Large intestine (tissue), 3 donors: ENCODE results near the gene SLC29A2. TPM values are rescaled to one million over a fixed set of nuclear protein-coding genes. Genes with fewer than 3 reads are reported as not detected.

Experiments
- DNase-seq, 2 donors: peaks; one replicate each; pipeline versions ENCODE4 v3.0.0 to v3.0.0-alpha.2; 2013
- H3K27ac ChIP-seq: one replicate; pipeline ENCODE4 v1.5.1; 2013; ENCODE audit warnings: low read length
- H3K27me3 ChIP-seq: 2 replicates; pipeline ENCODE4 v1.6.1; 2013; ENCODE audit warnings: low read length; ENCODE audit not compliant: control insufficient read depth, insufficient read depth
- H3K36me3 ChIP-seq: 2 replicates; pipeline ENCODE4 v1.6.1; 2013; ENCODE audit warnings: low read length; ENCODE audit not compliant: control insufficient read depth, insufficient read depth
- H3K4me1 ChIP-seq: one replicate; pipeline ENCODE4 v1.6.1; 2013; ENCODE audit warnings: low read length; ENCODE audit not compliant: control insufficient read depth, insufficient read depth
- H3K4me3 ChIP-seq: one replicate; pipeline ENCODE4 v1.5.1; 2013; ENCODE audit warnings: low read length
- H3K9me3 ChIP-seq: one replicate; pipeline ENCODE4 v1.6.1; 2013; ENCODE audit warnings: mild to moderate bottlenecking, low read depth, low read length, moderate library complexity; ENCODE audit not compliant: control insufficient read depth
- WGBS: methylation state at CpG from one replicate; pipeline ENCODE4 v1.1.5; 2013; ENCODE audit warnings: low lambda C conversion rate; ENCODE audit not compliant: insufficient coverage; 5-methylcytosine and 5-hydroxymethylcytosine counted together
- polyA plus RNA-seq: library from polyadenylated mRNA; unstranded; fragments of 120-200 nt; gene quantifications from one replicate; pipeline ENCODE4 v1.2.1, GENCODE V29; 2013

The SLC29A2 gene
- polyA plus RNA-seq, 1 donor: 13.2 TPM

- WGBS: no CpG with 5 or more reads among the region's 19 CpGs
- no peak for DNase-seq
- H3K4me1 ChIP-seq: peaks cover 18% of the 10 kb centered on the region
- H3K9me3 ChIP-seq: no peaks in the 10 kb centered on the region
- peaks cover 34% of the 10 kb centered on the region for H3K36me3 ChIP-seq
- H3K4me3 ChIP-seq: no peak overlapping the region
- H3K27me3 ChIP-seq: no peaks in the 10 kb centered on the region
- no peak overlapping the region for H3K27ac ChIP-seq
Measured at GRCh38 chr11:66333220-66333877, 38.2 kb downstream of the SLC29A2 start.

- H3K27me3 ChIP-seq: no peaks in the 10 kb centered on the region
- peaks cover 23% of the 10 kb centered on the region for H3K4me1 ChIP-seq
- no peak overlapping the region for H3K4me3 ChIP-seq
- H3K27ac ChIP-seq: no peak overlapping the region
- H3K9me3 ChIP-seq: no peaks in the 10 kb centered on the region
- no peak for DNase-seq
- WGBS: no CpG with 5 or more reads among the region's 18 CpGs
- H3K36me3 ChIP-seq: peaks cover 27% of the 10 kb centered on the region
Measured at GRCh38 chr11:66332371-66333219, 39.0 kb downstream of the SLC29A2 start.

DNA sequence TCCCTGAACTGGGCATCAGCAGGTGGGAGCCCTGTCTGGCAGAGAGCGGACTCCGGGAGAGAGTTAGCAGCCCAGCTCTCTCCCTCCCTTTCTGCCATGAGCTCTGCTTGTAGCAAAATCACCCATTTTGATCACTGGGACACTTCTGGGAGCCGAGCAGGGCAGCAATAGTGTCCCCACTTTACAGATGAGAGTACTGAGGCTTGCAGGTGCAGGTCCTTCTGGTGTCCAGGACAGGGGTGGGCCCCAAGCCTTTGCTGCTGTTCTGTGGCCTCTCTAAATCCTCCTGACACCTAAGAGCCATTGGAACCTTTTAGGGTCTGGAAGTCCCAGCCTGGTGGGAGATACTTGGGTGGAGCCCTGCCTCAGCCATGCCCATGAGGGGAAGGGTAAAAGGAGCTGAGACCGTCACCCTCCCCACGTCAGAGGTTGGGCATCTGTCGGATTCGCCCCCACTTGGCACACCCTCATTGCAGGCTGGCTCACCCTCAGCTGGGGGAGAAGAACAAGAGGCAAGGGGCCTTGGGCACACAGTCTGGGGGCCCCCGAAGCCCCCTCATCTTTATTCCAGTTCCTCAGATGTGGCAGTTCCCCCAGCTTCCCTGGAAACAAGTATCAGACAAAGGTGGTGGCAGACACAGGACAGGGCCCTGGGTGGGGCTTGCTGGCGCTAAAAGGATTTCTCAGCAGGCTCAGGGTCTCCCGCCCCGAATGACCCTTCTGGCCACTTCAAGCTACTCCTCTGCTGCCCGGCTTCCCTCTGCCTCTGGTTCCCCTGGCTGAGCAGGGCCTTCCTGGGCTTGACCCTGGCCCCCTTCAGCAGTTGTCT lies 39.8 kb downstream of the SLC29A2 start:
- Histone ChIP-seq H3K9me3 (no peaks in the 10 kb centered on the region), H3K4me1 (peaks cover 28% of the 10 kb centered on the region), H3K36me3 (peaks cover 21% of the 10 kb centered on the region), H3K4me3 (no peak overlapping the region), H3K27ac (no peak overlapping the region), H3K27me3 (no peaks in the 10 kb centered on the region)
- no peak for DNase-seq
- WGBS: no CpG with 5 or more reads among the region's 12 CpGs

- Histone ChIP-seq H3K27me3 (no peaks in the 10 kb centered on the region), H3K4me1 (peaks cover 28% of the 10 kb centered on the region), H3K27ac (no peak overlapping the region), H3K4me3 (no peak overlapping the region), H3K36me3 (peaks cover 21% of the 10 kb centered on the region), H3K9me3 (no peaks in the 10 kb centered on the region)
- no CpG with 5 or more reads among the region's 10 CpGs for WGBS
- DNase-seq: no peak
Measured at GRCh38 chr11:66330931-66331330, 40.6 kb downstream of the SLC29A2 start.

- WGBS: no CpG with 5 or more reads among the region's 3 CpGs
- Histone ChIP-seq H3K4me1 (peaks cover 21% of the 10 kb centered on the region), H3K9me3 (no peaks in the 10 kb centered on the region), H3K4me3 (no peak overlapping the region), H3K36me3 (peaks cover 21% of the 10 kb centered on the region), H3K27ac (no peak overlapping the region), H3K27me3 (no peaks in the 10 kb centered on the region)
- DNase-seq: no peak
Measured at GRCh38 chr11:66329165-66329673, 42.3 kb downstream of the SLC29A2 start.

GRCh38 chr11:66328302-66329144 lies 43.0 kb downstream of the SLC29A2 start:
- Histone ChIP-seq H3K36me3 (peaks cover 18% of the 10 kb centered on the region), H3K4me3 (peak overlapping the region; percentile 6), H3K9me3 (no peaks in the 10 kb centered on the region), H3K27me3 (no peaks in the 10 kb centered on the region), H3K27ac (no peak overlapping the region), H3K4me1 (peaks cover 21% of the 10 kb centered on the region)
- WGBS: 100% methylated on average over 1 of the region's 19 CpGs
- peak; percentile 73 to 75 for DNase-seq

DNA sequence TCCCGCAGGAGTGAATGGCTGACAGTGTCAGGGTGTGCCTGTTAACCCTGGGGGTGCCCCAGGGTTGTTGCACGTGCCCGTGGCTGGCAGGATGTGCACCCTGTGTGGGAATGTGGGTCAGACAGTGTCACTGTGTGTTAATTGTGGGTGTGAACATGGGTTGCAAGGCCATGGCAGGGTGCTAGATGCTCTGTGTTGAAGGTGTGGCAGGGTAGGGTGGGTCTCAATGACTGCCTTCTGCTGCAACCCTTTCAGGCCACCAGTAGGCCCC lies 43.6 kb downstream of the SLC29A2 start:
- Histone ChIP-seq H3K36me3 (peaks cover 13% of the 10 kb centered on the region), H3K27me3 (no peaks in the 10 kb centered on the region), H3K4me3 (no peak overlapping the region), H3K27ac (no peak overlapping the region), H3K9me3 (no peaks in the 10 kb centered on the region), H3K4me1 (peaks cover 21% of the 10 kb centered on the region)
- no CpG with 5 or more reads among the region's 3 CpGs for WGBS
- DNase-seq: no peak

GRCh38 chr11:66327171-66328030 lies 44.2 kb downstream of the SLC29A2 start:
- H3K27ac ChIP-seq: peak overlapping the region; percentile 18
- WGBS: no CpG with 5 or more reads among the region's 10 CpGs
- no peak for DNase-seq
- H3K9me3 ChIP-seq: no peaks in the 10 kb centered on the region
- no peak overlapping the region for H3K4me3 ChIP-seq
- H3K36me3 ChIP-seq: peaks cover 7% of the 10 kb centered on the region
- no peaks in the 10 kb centered on the region for H3K27me3 ChIP-seq
- H3K4me1 ChIP-seq: peaks cover 21% of the 10 kb centered on the region
